Left kidney (tissue), 2 donors: ENCODE results near the gene EIPR1. TPM values are rescaled to one million over a fixed set of nuclear protein-coding genes. Genes with fewer than 3 reads are reported as not detected.
"Not testable (repeated sequence)": the region's sequence is repeated elsewhere in the genome, so short reads cannot be mapped to it uniquely, and the experiment has no call there.

Experiments used
- DNase-seq: peaks from one replicate; pipeline ENCODE4 v3.0.0-alpha.2; 2013
- polyA plus RNA-seq: library from polyadenylated mRNA; unstranded; fragments of 120-200 nt; gene quantifications from one replicate; pipeline ENCODE4 v1.2.1, GENCODE V29; 2013; ENCODE audit not compliant: insufficient read length

Gene EIPR1
- polyA plus RNA-seq, 1 donor = 26.3 TPM

DNA sequence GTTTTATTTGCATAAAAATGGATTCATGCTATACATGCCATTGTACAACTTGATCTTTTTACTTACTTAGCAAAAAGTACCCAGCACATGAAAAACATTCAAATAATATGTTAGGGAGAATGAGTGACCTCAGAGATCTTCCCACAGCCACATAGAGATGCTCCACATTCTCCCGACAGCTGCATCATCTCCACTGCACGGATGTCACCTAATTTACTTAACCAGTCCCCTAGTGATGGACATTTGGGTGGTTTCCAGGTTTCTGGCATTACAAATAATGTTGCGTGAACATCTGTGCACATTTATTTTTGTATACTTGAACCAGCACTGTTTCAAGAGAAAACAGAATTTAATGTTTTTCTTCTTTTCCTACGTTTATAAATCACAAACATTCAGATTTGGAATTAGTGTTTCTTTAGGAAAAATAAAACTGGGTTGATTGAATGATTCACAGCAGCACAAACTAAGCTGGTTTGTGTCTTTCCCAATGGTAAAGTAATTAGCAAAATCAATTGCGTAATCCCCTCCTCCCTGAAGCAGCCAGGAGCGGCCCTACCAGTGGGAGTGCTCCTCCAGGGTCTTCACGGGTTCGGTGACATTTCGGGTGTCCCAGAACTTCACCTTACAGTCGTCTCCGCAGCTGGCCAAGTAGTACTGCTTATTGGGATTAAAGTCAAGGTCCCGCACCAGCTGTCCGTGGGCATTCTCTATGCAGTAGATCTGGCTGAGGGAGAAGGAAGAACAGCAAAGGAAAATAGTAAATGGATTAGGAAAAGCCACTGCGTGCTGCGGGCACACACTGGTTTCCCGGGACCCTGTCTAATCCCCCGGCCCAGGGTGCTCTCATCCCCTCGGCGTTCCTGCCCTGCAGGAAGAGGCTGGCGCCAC, 183.9 kb downstream of the EIPR1 start:
- no peak for DNase-seq

- no peak for DNase-seq
These were observed 184.7 kb downstream of the EIPR1 start for GRCh38 chr2:3192920-3193319.

DNA sequence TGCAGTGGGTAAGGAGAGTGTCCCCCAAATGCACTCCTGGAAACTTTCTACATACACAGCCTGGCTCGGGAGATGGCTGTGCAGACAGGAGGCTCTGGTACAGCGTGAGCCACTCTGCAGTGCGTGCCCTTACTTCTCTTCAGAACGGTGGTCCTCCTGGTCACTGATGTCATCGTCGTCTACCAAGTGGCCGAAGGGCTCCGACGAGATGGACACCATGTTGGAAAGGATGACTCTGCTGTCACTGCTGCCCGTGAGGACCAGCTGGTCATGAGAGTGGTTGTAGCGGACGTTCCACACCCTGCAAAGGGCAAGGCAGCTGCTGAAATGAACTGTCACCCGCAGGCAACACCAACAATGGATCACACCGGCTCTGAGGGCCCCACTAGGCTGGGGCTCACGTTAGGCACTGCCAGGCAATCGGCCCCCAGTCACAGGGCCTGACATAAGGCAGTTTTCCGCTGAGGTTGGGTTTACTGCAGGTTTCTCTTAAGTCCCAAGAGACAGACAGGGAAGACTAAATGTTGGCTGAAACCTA, 185.3 kb downstream of the EIPR1 start:
- no peak for DNase-seq

DNA sequence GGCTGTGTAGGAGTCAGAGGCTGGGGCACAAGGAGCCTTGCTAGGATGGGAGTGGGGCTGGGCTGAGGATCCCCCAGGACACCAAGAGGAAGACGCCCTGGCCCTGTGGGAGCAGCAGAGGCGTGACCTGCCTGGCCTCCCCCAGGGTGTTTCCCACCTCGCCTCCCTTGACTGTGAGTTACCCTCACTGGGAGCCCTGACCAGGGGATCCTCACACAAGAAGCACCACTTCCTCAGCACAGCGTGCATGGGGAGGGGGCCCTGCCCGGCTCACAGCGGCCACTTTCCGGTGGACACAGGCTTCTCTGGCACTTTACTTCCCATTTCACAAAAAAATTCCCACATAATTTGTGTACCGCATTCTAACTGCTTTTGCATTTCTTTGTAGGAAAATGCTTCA, 187.7 kb downstream of the EIPR1 start:
- DNase-seq = no peak

DNA sequence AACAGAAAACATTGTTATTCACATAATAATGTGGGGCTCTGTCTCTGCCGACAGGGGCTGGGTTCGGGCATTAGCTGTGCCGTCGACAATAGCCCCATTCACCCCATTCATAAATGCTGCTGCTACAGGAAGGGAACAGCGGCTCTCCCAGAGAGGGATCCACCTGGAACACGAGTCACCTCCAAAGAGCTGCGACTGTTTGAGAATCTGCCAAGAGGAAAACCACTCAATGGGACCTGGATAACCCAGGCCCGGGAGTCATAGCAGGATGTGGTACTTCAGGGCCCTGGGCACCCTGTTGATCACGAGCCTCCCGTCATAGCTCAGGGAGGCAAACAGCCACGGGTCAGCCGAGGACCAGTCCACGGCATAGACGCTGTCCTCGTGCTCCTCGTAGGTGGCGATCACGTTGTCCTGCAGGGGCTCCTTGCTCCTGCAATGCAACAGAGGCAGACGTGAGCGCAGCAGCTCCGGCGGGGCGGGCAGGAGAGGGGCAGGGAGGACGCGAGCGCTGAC, 188.5 kb downstream of the EIPR1 start:
- no peak for DNase-seq

DNA sequence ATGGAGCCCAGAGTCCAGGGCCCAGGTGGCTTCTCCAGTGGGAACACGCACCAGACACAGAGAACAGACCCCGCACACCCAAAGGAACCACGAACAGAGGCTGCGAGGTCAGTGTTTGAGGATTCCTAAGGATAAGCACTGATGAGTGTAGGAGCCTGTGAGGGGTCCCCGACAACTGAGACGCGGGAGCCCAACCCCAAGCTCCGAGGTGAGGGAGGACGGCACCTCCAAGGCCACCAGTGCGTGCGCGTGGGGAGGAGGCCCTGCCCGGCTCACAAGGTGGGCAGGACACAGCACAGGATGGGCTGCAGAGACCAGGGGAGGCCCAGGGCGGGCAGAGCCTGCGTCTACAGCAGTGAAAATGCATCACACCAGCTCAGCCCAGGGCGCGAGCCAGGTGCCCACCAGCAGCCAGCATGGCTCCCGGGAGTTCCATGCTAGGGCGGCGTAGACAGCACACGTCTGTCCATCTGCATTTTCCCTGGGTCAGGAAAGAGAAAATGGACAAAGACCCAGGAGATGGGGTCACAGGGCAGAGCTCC, 189.1 kb downstream of the EIPR1 start:
- no peak for DNase-seq

- DNase-seq = no peak
These were observed 190.2 kb downstream of the EIPR1 start for GRCh38 chr2:3187467-3187866.

DNA sequence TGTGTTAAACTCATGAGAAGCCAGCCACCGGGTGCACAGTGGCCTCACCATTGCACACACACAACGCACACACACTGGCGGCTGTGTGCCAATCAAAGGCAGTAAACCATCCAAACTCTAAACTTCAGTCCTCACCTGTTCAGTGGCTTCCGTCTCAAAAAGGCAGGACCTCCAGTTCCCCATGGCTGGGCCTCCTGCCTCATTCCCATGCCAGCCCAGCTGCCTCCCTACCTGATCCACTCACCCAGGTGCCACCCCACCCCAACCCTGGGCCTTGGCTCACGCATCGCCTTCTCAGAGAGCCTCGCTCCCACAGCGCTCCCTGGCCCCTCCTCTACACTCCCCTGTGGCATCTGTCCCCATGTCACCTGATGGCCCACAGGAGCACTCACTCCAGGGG, 190.9 kb downstream of the EIPR1 start:
- DNase-seq = no peak

- no peak for DNase-seq
These were observed 191.7 kb downstream of the EIPR1 start for GRCh38 chr2:3185910-3186309.

- DNase-seq = no peak
These were observed 192.4 kb downstream of the EIPR1 start for GRCh38 chr2:3185256-3185655.

GRCh38 chr2:3184167-3184566, 193.5 kb downstream of the EIPR1 start:
- DNase-seq = no peak

GRCh38 chr2:3183766-3184165, 193.9 kb downstream of the EIPR1 start:
- no peak for DNase-seq

DNA sequence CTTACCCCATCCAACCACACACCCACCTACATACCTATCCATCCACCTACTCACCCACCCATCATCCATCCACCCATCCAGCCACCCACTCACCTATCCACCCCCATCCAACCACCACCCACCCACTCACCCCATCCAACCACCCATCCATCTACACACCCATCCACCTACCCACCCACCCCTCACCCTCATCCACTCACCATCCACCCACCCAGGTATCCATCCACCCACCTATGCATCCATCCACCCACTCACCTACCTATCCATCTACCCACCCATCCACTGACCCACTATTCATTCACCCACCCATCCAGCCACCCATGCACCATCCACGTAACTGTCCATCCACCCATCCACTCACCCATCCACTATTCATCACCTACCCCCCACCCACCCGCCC, 194.8 kb downstream of the EIPR1 start:
- DNase-seq = no peak

DNA sequence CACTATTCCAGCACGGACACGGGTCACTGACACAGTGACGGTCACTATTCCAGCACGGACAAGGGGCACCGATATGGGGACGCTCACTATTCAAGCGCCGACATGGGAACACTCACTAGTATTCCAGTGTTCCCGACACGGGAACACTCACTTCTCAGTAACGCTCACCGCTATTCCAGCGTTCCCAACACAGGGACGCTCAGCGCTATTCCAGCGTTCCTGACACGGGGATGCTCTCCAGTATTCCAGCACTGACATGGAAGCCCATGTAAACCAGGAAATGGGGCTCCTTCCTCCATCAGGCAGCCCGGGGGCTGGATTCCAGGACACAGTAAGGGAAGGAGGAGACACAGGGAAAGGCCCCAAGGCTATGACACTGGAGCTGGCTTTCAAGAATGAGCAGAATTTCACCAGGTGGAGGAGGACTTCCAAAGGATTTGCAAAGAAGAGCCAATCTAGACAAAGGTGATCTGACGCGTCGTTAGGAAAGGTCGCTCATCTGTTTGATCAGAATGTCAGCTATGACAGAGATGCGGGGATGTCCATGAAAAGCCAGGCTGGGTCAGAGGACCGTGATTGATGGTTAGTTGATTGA, 196.1 kb downstream of the EIPR1 start:
- DNase-seq = no peak

- not testable (repeated sequence) for DNase-seq
These were observed 196.8 kb downstream of the EIPR1 start for GRCh38 chr2:3180909-3181221.

GRCh38 chr2:3180082-3180908, 197.3 kb downstream of the EIPR1 start:
- DNase-seq = no peak

GRCh38 chr2:3179626-3180025, 198.0 kb downstream of the EIPR1 start:
- no peak for DNase-seq

DNA sequence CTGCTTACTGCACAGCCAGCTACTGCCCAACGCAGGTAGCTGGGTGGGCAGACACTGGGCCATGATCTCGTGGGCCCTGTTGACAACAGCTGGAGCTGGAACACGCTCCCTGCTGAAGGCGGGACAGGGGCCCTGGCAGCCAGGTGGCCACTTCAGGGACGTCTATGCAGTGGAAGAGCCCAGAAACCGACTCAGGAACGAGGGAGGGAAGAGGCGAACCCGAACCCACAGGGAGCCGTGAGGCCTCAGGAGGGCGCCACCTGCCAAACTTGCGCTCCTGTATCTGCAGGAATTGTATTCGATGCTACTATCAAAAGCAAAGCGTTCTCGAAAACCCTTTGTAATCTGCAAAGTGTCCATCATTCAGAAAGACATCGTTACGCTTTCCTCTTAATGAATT, 198.4 kb downstream of the EIPR1 start:
- DNase-seq = no peak

DNA sequence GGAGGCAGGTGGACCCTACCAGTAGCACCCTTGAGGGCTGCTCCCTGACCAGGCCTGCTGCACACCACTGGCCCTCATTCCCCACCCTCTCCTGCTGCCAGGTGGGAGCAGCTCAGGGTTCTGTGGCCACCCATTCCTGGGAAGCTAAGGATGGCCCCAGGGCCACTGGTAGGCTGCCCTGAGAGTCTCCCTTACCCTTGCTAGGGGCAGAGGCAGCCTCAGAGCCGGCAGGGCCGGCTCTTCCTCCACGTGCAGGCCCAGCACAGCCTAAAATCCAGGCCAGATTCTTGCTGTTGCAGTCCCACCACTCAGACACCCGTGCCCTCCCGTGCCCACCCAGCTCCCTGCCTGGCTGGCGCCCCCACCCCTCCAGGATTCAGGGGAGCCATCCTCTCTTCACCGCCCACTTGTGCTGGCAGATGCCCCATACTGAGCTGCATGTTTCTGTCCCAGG, 199.0 kb downstream of the EIPR1 start:
- DNase-seq = no peak

- DNase-seq = no peak
These were observed 199.6 kb downstream of the EIPR1 start for GRCh38 chr2:3177891-3178577.

DNA sequence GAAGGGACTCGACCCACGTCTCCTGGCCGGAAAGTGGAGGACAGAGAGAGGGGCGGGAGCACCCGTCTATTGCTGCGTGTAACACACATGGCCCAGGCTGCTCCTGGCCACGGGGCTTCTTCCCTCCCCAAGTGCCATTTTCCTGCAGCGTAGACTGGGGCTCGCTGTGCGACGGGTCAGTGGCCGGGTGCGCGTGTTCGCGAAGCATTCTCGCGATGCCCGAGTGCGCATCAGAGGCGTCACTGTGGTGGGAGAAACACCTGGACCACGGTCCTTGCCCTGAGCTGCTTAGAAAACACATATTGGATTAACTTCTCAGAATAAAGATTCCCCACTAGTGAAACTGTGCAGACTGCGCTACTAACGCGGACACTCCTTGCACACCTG, 200.8 kb downstream of the EIPR1 start:
- DNase-seq = no peak
